Spleen (tissue), 7 donors: Measurements from ENCODE around the gene CASKIN2.

ENCODE experiments used
- POLR2A ChIP-seq, 3 donors: fragments of 450-650 bp; IDR thresholded peaks; one replicate each; pipeline ENCODE4 v1.5.1; 2017; ENCODE audit warnings: antibody characterized with exemption in 3 of 3, mild to moderate bottlenecking in 1 of 3
- TF ChIP-seq, protein P1 (sequence below), 11 experiments: fragments of 200-600 bp in 7 of 11; fragments of 450-650 bp in 4 of 11; sonication (generic) in 4 of 11; IDR thresholded peaks in 8 of 11; conservative IDR thresholded peaks in 3 of 11; 1 replicate in 7 of 11; 2 replicates in 4 of 11; pipeline versions ENCODE4 v1.4.0 to v1.8.0; 2016 to 2021; ENCODE audit warnings: antibody characterized with exemption in 11 of 11, inconsistent platforms in 4 of 11, mild to moderate bottlenecking in 1 of 11
- donor health status: DM: no; HTN: no; CAD: no; lungs with moderate emphysema.
- donor health status: DM: no; HTN: no; CAD: no.
- donor health status: DM: no; HTN: no; CAD: no.

DNA sequence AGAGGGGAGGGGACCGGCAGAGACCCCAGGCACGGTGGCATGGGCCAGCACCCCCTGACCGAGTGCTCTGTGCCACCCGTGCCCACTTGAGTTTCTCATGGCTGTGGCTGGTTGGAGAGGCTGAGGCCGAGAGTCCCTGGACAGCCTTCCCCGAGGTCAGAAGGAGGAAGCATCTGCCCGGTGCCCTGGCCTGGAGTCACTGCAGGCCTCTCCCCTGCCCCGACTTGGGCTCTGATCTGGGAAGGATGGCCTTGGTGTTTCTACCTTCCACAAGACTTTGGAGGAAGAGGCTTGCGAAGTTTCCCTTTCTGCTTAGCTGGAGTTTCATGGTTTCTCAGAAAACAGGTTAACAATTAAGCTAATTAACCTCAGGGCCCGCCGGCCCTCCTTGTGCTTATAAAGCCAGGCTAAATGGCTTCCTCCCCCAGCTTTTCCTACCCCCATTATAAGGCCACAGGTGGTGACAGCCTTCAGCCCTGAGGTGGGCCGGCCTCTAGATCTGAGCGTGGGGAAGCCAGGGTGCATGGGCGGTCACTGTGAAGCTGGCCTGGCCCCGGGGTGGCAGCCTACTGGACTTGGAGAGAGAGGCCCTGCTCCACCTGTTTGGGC, 27.5 kb upstream of the CASKIN2 start:
- no peak for TF ChIP-seq POLR2A (IDR thresholded peaks at IDR 0.05)
- TF ChIP-seq, protein P1, sequence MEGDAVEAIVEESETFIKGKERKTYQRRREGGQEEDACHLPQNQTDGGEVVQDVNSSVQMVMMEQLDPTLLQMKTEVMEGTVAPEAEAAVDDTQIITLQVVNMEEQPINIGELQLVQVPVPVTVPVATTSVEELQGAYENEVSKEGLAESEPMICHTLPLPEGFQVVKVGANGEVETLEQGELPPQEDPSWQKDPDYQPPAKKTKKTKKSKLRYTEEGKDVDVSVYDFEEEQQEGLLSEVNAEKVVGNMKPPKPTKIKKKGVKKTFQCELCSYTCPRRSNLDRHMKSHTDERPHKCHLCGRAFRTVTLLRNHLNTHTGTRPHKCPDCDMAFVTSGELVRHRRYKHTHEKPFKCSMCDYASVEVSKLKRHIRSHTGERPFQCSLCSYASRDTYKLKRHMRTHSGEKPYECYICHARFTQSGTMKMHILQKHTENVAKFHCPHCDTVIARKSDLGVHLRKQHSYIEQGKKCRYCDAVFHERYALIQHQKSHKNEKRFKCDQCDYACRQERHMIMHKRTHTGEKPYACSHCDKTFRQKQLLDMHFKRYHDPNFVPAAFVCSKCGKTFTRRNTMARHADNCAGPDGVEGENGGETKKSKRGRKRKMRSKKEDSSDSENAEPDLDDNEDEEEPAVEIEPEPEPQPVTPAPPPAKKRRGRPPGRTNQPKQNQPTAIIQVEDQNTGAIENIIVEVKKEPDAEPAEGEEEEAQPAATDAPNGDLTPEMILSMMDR (IDR thresholded peaks at IDR 0.05 in 8 of 11, conservative IDR thresholded peaks at IDR 0.05 in 3 of 11) = no peak
